PFSK-1 (cell line): ENCODE measurements around the gene C1orf35.

ENCODE experiments used
- FOXP2 ChIP-seq: optimal IDR thresholded peaks from 2 replicates; pipeline ENCODE3; 2011; ENCODE audit warnings: borderline replicate concordance, control low read depth, inconsistent platforms; ENCODE audit not compliant: insufficient read depth; ENCODE audit errors: extremely low read length, extremely low read depth
- POLR2AphosphoS5 ChIP-seq: IDR thresholded peaks from 2 replicates; pipeline ENCODE4 v1.6.1; 2012; ENCODE audit warnings: low read depth, mild to moderate bottlenecking, control low read depth, low read length, moderate library complexity
- SIN3A ChIP-seq: IDR thresholded peaks from 2 replicates; pipeline ENCODE4 v1.6.1; 2012; ENCODE audit warnings: mild to moderate bottlenecking, low read length, moderate library complexity, borderline replicate concordance; ENCODE audit not compliant: insufficient read depth
- TAF1 ChIP-seq: IDR thresholded peaks from 2 replicates; pipeline ENCODE4 v1.6.1; 2012; ENCODE audit warnings: low read length, control low read depth, borderline replicate concordance; ENCODE audit not compliant: insufficient read depth
- TF ChIP-seq, protein P1 (sequence below), 2 experiments: IDR thresholded peaks; 2 replicates each; pipeline versions ENCODE4 v1.6.1 to v1.8.0; 2011 to 2012; ENCODE audit warnings: low read depth in 2 of 2, low read length in 2 of 2, control low read depth in 1 of 2, inconsistent platforms in 1 of 2, mild to moderate bottlenecking in 1 of 2, moderate library complexity in 1 of 2; ENCODE audit not compliant: insufficient read depth in 1 of 2

Gene C1orf35

DNA sequence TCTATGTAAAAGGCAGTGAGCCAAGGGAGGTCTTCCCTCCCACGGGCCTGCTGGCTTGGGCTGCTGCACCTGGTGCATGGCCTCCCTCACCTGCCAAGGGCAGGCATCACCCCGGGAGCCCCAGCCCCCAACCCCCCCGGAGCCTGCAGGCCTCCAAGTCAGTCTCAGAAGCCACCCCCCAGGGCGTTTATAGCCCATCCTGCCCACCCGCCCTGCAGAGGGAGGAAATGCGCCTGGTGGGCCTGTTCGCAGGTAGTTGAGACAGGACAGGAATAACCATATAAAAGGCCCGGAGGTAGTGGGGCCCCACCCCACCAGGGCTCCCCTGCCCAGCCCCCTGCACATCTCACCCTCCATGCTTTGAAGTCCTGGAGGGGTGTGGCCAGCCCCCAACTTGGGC, 38.8 kb downstream of the C1orf35 start:
- no peak for TF ChIP-seq SIN3A
- TF ChIP-seq FOXP2: no peak
- TF ChIP-seq, protein P1, sequence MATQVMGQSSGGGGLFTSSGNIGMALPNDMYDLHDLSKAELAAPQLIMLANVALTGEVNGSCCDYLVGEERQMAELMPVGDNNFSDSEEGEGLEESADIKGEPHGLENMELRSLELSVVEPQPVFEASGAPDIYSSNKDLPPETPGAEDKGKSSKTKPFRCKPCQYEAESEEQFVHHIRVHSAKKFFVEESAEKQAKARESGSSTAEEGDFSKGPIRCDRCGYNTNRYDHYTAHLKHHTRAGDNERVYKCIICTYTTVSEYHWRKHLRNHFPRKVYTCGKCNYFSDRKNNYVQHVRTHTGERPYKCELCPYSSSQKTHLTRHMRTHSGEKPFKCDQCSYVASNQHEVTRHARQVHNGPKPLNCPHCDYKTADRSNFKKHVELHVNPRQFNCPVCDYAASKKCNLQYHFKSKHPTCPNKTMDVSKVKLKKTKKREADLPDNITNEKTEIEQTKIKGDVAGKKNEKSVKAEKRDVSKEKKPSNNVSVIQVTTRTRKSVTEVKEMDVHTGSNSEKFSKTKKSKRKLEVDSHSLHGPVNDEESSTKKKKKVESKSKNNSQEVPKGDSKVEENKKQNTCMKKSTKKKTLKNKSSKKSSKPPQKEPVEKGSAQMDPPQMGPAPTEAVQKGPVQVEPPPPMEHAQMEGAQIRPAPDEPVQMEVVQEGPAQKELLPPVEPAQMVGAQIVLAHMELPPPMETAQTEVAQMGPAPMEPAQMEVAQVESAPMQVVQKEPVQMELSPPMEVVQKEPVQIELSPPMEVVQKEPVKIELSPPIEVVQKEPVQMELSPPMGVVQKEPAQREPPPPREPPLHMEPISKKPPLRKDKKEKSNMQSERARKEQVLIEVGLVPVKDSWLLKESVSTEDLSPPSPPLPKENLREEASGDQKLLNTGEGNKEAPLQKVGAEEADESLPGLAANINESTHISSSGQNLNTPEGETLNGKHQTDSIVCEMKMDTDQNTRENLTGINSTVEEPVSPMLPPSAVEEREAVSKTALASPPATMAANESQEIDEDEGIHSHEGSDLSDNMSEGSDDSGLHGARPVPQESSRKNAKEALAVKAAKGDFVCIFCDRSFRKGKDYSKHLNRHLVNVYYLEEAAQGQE (IDR thresholded peaks at IDR 0.05; ENCODE audit: insufficient read depth in 1 of 2, low read depth in 2 of 2, low read length in 2 of 2): no peak
- no peak for TF ChIP-seq TAF1
- no peak for TF ChIP-seq POLR2AphosphoS5

DNA sequence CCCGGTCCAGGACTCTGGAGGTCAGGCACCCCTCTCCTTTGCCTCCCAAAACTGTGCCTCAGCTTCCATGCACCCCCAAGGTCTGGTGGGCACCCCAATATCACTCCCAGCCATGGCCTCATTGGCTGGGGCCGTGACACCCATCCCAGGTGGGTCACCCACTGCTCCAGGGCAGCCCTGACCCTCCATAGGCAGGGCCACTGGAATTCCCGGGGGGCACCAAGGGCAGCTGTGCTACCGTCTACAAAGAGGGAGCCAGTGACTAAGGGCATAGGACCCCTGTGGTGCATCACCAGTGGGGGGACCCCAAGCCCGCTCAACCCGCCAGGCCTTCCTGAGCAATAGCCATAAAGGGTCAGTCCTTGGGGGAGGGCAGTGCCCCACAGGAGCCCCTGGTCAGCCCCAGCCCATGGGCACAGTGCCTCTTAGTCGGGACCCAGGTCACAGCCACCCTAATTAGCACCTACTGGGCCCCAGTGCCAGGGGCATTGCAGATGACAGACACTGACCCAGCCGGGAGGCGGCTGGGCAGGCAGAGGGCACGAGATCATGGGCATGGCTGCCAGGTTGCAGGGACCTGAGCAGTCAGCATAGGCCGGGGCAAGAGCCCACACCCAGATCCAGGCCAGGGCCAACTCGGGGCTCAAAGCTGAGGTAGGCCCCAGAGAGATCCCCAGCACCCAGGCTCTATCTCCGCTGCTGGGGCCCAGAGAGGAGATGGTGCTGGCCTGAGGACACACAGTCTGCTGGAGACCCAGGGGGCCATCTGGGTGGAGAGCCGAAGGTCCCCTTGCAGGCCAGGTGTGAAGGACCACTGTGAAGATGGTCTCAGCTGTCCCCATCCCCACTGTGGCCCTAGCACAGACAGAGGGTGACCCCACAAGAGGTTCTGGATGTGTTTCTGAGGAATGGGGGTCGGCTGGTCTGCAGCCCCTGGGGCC, 39.6 kb downstream of the C1orf35 start:
- no peak for TF ChIP-seq SIN3A
- no peak for TF ChIP-seq POLR2AphosphoS5
- TF ChIP-seq, protein P1 (IDR thresholded peaks at IDR 0.05; ENCODE audit: insufficient read depth in 1 of 2, low read depth in 2 of 2, low read length in 2 of 2): no peak
- no peak for TF ChIP-seq FOXP2
- no peak for TF ChIP-seq TAF1

DNA sequence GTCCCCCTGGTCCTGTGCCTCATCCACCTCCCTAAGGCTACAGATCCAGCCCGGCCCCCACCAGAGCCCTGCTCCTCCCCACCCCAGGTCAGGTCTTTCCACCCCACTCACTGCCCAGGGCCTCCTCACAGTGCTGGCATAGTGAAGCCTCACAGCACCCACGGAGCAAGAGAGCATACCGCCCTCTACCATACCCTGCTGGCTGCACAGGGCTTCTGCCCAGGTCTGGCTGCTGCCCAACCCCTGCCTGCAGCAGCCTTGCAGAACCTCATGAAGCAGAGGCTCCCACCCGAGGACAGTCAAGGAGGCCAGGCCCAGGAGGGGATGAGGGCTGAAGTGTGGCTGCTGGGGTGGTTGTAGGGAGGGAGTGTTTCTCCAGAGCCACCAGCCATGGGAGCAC, 40.3 kb downstream of the C1orf35 start:
- TF ChIP-seq, protein P1 (IDR thresholded peaks at IDR 0.05; ENCODE audit: insufficient read depth in 1 of 2, low read depth in 2 of 2, low read length in 2 of 2): no peak
- TF ChIP-seq FOXP2 (no peak), TAF1 (no peak), POLR2AphosphoS5 (no peak), SIN3A (no peak)

DNA sequence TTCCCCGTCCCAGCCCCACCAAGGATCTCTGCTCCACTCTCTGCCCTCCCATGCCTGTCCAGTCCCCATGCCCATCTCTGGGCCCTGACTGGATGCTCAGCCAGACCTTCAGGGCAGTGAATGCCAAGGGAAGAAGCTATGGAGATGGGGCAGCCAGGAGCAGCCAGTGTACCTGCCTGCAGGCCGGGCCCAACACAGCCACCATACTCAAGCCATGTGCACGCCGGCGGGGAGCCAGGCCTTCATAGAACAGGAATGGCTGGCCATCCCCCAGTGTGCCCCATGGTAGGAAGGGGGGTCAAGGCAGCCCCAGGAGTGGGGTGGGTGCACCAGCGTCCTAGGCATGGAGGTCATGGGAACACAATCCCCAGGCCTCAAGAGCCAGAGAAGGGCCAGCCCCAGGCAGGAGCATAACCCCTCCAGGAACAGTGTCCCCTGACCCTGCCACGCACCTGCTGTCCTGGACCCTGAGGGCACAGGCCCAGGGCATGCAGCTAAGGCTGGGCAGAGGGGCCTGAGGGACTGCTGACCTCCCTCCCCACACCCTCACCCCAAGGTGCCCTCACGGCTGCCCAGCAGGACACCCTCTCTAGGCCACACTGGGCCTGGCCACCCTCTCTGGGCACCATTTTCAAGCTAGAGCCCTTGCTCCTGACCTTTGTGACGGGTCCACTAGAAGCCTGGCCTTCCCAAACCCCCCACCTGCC, 40.9 kb downstream of the C1orf35 start:
- TF ChIP-seq, protein P1 (IDR thresholded peaks at IDR 0.05; ENCODE audit: insufficient read depth in 1 of 2, low read depth in 2 of 2, low read length in 2 of 2): no peak
- TF ChIP-seq TAF1: no peak
- no peak for TF ChIP-seq FOXP2
- no peak for TF ChIP-seq POLR2AphosphoS5
- TF ChIP-seq SIN3A: no peak
